Measurements from ENCODE around the gene SPATA6L.
"Not testable (repeated sequence)": the region's sequence is repeated elsewhere in the genome, so short reads cannot be mapped to it uniquely, and the experiment has no call there.

Gene SPATA6L

DNA sequence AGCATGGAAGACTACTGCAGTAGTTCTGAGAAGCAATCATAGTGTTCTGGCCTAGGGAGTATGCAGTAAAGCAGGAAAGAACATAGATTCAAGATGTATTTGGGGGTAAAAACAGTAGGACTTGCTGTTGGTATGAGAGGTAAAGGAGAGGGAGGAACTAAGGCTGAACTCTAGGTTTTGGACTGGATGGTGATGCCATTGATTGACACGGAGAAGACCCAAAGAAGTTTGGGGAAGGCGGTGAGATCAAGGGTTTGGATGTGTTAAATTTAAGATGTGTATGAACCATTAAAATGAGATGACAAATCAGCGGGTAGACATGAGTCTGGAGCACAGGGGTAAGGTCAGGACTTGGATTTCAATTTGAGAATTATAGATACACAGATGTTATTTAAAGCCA, 11.1 kb upstream of the SPATA6L start:
- DNase-seq (ENCODE audit: low read depth in 2 of 2), result no peak

DNA sequence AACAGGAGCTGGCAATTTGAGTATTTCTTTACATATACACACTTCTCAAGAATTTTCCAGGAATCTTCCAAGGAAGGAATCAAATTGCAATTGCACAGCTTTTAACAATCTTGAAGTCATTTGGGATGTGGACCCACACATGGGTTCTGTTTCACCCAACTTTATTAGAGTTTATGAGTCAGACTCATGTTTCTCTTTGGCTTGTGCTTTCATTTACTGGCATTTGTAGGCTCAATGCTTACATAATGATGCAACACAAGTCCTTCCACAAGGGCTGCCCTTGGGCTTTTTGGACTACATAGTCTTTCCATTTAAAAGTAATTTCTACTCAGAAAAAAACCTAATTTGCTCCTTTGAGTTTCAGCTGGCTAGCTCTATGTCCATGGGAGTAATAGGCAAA, 8.5 kb upstream of the SPATA6L start:
- no peak for DNase-seq (ENCODE audit: low read depth in 2 of 2)

DNA sequence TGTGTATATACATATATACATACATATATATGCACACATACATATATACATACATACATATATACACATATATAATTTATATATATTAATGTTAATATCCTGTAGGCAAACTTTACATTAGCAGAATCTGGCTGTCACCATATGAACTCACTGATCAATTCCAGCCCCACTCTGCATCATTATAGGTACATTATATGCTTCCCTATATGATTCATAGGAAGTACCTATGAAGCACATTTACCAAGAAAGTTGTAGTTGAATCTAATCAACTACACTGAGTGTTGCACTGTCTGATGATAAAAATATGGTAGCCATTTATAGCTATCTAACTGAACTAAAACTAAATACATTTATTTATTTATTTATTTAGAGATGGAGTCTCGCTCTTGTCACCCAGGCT, 5.5 kb upstream of the SPATA6L start:
- DNase-seq (ENCODE audit: low read depth in 2 of 2), result no peak

DNA sequence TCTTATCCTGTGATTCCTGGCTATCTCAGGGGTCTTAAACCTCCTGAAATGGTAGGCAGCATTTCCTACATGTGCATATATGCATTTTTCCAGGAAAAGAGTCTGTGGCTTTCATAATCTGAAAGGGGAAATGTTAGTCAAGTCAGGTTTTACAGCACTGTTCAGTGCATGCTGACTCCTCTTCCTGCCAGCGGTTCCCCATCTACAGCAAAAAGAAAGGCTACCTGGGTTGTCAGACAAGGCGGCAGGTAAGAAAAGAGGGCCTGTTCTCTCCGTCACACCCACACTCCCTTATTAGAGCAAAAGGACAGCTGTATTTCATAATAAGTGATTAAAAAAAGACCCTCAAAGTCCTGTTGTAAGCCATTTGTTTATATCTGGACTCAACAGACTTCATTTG, 4.3 kb upstream of the SPATA6L start:
- DNase-seq (ENCODE audit: low read depth in 2 of 2), result no peak

DNA sequence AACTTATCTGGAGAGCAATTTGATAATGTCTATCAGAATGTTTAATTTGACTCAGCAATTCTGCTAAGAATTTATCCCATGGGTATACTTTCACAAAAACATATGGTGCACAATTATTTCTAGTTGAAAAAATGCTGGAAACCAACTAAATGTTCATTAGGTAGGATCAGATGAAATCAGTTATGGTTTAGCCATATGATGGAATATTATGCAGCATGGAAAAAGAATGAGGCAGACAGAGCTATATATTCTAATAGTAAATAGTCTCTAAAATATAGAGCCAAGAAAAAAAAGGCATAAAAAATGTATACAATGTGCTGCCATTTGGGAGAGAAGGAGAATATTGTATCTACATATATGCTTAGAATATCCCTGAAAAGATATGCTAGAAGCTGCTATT, 3.6 kb upstream of the SPATA6L start:
- DNase-seq (ENCODE audit: low read depth in 2 of 2), result no peak

DNA sequence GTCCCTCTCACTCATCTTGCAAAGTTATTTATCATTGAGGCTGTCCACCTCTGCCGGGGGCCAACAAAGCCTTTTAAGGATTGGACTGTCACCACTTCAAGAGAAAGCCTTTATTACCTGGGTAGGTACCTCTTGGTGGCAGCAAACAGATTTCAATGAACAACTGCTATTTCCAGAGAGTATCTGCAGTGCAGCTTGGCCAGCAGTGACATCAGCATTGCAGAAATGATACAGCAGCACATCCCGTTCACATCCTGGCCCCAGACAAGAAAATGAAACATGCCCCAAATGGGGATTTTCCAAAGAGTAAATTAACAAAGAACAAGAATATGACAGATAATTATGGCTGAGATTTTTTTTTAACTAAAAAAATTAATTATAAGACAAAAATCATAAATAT, 2.3 kb upstream of the SPATA6L start:
- no peak for DNase-seq (ENCODE audit: low read depth in 2 of 2)

DNA sequence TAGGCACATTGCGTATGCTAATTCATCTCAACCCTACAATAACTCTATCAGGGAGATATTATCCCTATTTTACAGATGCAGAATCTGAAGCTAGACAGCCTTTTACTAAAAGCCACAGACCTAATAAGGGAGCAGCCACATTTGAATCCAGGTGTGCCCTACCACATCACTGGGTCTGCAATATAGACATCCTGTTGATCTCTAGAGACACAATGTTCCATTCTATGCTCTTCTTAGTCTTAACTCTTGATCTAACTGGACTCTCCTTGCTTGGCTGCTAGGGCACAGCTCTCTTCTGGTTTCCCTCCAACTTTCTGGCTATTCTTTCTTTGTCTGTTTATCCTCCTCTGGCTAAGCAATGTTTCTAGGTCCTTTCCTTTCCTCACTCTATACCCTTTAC, 1.4 kb upstream of the SPATA6L start:
- no peak for DNase-seq (ENCODE audit: low read depth in 2 of 2)

DNA sequence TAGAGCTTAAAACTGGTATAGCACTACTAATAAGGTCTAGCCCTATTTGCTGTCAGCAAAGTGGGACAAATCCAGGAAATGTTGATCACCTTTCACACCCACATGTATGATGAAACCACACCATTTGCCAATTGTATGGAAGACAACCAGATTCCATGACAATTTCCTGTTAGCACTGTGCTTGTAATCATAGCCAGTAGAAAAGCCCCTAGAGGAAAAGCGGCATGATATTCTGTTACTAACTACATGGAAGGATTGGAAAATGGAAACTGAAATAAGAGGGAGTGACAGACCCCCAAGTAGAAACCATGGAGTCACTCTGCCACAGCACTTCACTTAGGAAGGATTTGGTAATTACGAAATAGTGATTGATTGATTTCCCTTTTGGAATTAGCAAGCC, 923 bp downstream of the SPATA6L start:
- DNase-seq (ENCODE audit: low read depth in 2 of 2), result no peak

DNA sequence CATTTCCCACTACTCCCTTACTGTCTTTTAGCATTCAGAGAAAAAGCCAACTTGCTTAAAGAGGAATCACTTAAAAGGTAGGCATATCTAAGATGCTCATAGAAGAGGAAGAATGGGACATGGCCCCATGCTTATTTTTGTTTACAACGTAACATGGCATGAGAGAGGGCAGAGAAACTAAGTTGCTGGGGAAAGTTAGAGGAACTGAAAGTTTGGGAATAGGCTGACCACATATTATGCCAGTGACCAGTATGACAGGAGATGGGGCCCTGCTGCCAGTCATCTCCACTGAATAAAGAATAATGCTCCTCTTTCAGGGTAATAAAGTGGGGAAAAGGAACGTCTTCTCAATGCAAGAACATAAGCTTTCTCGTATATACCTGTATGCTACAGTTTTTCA, 2.3 kb downstream of the SPATA6L start:
- no peak for DNase-seq (ENCODE audit: low read depth in 2 of 2)

DNA sequence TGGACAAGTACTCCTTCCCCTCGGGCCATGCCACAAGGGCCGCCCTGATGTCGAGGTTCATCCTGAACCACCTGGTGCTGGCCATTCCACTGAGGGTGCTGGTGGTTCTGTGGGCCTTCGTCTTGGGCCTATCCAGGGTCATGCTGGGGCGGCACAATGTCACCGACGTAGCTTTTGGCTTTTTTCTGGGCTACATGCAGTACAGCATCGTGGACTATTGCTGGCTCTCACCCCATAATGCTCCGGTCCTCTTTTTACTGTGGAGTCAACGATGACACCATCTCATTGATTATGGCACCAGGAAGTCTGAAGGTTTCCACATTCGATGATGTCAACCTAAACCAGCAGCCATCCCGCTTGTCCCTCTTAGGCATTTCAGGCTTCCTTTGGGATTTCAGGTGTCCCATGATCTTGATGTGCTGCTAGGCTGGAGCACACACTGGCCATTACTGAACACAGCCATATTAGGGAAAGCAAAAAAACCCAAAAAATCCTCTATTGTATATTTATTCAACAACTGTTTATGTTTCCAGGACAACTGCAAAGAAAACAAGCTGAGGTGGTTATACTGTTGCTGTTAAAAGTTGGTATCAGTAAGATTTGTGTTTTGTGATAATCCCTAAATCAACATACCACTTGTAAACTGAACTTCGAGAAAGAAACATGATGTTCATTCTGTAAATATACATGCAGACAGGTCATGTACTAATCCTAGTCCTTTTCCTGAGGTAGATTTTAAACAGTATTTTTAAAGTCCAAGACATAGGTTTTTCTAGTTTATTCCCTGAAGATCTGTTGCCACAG, 3.1 kb downstream of the SPATA6L start:
- no peak for DNase-seq (ENCODE audit: low read depth in 2 of 2)

DNA sequence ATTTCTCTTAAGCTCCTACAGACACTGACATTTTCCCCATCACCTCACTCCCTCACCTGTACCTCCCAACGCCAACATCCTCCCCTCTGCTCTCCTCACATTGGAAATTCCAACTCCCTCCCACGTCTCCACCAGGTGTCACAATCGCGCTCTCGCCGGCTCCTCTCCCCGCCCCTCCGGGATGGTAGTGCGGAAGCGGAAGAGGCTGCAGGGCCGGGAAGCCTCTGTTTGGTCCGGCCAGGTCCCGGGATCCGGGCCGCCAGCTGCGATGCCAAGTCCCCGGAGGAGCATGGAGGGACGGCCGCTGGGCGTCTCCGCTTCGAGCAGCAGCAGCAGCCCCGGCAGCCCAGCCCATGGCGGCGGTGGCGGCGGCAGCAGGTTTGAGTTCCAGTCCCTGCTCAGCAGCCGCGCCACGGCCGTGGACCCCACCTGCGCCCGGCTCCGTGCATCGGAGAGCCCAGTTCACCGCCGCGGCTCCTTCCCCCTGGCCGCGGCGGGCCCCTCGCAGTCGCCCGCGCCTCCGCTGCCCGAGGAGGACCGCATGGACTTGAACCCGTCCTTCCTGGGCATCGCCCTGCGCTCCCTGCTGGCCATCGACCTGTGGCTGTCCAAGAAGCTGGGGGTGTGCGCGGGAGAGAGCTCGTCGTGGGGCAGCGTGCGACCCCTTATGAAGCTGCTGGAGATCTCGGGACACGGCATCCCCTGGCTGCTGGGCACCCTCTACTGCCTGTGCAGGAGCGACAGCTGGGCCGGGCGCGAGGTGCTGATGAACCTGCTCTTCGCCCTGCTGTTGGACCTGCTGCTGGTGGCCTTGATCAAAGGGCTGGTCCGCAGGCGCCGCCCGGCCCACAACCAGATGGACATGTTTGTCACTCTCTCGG, 3.9 kb downstream of the SPATA6L start, which contains the start of gene PLPP6:
Gene PLPP6, plus strand, starts transcription at position 187 of the 881 bp plus-strand sequence. Its CDS starts 82 bp downstream, at position 269.
- peak; percentile 60 to 68 for DNase-seq (ENCODE audit: low read depth in 2 of 2)

DNA sequence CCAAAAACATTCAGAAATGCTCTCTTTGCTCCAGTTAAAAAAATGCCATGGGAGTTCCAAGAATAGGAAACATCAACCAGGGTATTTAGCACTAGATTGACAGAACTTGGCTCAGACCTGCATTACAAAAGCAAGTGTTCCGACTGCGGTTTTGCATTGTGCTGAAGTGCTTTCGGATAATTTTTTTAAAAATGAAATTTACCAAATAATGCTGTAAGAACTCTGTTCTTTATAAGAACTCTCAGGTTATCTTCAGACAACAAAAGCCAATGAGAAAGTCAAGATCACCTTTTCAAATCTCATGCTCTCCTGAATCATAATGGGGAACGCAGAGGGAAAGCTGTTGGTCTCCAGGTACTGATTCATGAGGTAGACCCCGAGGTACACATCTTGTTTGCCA, 4.7 kb downstream of the SPATA6L start:
- no peak for DNase-seq (ENCODE audit: low read depth in 2 of 2)

DNA sequence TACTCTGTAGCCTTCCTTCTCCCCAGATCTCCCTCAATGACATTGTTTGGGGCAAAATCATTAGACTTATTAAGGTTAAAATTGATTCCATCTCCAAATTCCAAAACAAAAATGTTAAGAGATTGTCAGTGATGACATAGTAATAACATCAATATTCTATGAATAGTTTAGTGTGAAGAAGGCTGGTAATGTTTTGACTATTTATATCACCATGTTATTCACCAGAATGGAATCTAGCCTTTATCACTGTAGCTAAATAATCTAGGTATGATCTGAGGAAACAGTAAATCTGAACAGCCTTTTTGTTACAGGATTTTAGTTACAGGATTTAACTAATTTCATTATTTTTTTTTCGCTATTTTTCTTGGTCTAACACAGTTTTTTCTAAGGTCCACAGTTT, 5.1 kb downstream of the SPATA6L start:
- no peak for DNase-seq (ENCODE audit: low read depth in 2 of 2)

DNA sequence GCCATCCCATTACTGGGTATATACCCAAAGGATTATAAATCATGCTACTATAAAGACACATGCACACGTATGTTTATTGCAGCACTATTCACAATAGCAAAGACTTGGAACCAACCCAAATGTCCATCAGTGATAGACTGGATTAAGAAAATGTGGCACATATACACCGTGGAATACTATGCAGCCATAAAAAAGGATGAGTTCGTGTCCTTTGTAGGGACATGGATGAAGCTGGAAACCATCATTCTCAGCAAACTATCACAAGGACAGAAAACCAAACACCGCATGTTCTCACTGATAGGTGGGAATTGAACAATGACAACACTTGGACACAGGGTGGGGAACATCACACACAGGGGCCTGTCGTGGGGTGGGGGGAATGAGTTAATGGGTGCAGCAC, 5.6 kb downstream of the SPATA6L start:
- not testable (repeated sequence) for DNase-seq (ENCODE audit: low read depth in 2 of 2)

DNA sequence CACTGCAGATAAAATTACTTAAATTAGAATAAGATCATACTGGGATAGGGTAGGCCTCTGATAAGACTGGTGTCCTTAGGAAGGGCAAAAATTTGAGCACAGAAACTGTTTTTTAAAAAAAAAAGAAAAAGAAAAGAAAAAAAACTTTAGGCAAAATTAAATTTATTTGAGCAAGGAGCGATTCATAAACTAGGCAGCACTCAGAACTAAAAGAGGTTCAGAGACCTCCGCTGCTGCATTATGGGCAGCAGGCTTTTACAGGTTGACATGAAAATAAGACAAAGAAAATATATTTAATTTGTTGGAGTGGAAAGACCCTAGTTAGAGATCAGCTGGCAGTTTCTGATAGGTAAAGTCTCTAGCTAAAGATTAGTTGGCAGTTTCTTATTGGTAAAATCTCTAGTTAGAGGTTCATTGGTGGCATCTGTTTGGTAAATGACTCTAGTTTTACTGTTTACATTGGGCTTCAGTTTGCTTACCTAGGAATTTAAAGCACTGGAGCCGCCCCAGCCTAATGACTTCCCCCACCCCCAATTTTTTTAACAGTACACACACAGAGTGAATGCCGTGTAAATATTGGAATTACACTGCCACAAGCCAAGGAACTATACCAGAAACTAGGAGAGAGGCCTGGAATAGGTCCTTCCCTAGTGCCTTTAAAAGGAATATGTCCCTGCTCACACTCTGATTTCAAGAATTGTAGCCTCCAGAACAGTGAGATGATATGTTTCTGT, 8.7 kb downstream of the SPATA6L start:
- DNase-seq (ENCODE audit: low read depth in 2 of 2), result no peak

DNA sequence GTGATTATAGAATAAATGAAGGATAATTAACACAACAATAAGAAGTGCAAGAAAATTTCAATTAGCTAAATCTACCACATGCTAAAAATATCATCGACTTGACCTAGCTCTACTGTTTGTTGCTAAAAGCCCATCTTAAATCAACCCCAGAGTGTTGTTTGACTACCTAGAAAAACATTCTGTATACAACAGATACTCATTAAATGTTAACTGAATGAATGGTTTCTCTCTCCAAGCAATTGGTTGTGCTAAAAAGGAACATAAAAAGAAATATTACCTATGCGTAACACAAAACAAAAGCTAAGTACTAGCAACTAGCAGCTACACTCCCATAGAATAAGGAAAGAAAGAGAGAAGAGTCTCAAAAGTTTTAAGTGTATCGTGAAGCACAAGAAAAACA, 9.7 kb downstream of the SPATA6L start:
- DNase-seq (ENCODE audit: low read depth in 2 of 2), result no peak

DNA sequence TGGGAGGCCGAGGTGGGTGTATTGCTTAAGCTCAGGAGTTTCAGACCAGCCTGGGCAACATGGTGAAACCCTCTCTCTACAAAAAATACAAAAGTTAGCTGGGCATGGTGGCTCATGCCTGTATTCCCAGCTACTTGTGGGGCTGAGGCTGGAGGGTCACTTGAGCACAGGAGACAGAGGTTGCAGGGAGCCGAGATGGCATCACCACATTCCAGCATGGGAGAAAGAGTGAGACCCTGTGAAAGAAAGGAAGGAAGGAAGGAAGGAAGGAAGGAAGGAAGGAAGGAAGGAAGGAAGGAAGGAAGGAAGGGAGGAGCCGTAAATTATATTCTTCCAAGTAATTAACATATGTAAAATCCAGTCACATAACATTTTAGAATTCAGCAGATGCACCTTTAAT, 10.1 kb downstream of the SPATA6L start:
- DNase-seq (ENCODE audit: low read depth in 2 of 2), result not testable (repeated sequence)

DNA sequence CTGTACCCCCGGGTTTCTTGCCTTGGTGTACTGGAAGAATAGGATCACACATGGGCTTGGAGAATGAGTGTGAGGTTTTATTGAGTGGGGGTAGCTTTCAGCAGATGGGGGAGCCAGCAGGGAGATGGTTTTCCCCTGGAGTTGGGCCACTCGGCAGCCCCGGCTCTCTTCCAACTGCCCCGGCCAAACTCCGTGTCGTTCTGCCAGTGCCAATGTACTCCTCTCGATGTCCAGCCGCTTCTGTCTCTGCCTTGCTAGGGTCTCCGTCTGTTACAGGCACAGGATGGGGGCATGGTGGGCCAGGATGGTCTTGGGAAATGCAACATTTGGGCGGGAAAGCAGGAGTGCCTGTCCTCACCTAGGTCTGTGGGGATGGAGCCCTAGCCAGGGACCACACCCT, 11.7 kb downstream of the SPATA6L start:
- DNase-seq (ENCODE audit: low read depth in 2 of 2), result no peak

DNA sequence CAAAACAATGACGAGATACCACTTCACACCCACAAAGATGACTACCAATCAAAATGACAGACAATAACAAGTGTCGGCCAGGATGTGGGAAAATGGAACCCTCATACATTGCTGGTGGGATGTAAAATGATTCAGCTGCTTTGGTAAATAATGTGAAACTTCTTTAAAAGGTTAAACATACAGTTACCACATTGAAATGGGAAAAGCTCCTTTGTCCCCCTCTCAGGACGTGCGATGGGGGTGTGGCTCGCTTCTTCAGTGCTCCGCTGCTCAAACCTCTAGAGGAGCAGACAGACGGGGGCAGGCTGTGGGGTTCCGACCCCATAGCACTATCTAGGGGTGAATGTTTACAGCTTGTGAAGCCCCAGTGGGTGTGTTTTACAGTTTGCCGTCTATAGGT, 12.2 kb downstream of the SPATA6L start:
- DNase-seq (ENCODE audit: low read depth in 2 of 2), result no peak

DNA sequence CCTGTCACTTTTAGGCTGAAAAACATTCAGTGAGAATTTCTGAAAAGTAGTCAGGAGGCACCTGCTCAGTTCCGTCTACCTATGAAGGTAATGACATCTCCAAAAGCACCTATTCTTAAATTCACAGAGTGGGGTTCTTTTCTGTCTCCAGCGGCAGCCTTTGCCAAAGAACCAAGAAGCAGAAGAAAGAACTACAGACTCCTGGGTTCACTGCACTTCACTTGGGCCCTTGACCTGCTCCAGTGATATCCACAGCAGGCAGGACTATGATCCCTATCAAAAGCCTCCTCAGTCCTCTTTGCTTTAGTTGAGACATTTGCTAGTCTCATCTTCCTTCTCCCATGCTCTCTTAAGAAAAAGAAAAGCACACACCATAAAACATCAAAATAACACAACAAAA, 23.9 kb downstream of the SPATA6L start:
- DNase-seq (ENCODE audit: low read depth in 2 of 2), result no peak

DNA sequence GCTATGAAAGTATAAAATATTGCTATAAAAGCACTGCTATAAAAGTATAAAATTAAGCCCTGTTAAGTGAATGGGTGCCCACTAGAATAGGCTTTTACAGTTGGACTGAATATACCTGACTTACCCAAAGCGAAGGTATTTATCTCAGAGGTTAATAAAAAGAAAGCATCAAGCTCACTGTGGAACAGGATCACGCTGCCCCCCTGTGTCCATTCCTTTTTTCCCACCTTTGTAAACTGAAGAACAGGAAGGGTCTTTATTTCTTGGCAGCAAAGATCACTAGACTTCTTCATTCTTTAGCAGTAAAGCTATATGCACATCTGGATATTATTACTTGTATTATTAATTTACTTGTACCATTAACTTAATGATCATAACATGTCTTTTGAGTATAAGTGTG, 26.3 kb downstream of the SPATA6L start:
- no peak for DNase-seq (ENCODE audit: low read depth in 2 of 2)

DNA sequence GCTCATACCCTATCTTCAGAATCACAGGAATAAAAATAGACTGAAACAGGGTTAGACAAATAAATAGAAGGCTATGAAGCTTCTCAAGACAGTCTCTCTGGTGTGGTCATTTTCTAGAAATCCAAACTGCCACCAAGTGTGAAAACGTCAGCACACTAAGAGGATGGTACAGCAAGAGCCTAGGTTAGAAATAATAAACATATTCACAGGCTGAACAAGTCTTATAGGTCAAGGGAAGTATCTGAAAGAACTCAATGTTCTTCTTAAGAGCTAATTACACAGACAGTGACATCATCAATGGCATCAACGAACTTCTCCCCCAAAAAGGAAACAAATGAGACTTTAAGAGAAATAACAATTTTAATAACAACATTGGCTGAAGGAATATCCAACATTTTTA, 26.9 kb downstream of the SPATA6L start:
- DNase-seq (ENCODE audit: low read depth in 2 of 2), result no peak
